CD4-positive, CD25-positive, alpha-beta regulatory T cell (primary cell): ENCODE results near the gene TRMT2B. TPM values are rescaled to one million over a fixed set of nuclear protein-coding genes. Genes with fewer than 3 reads are reported as not detected.
A peak's percentile ranks its signal among the peaks of the same experiment; 100 is the strongest.
"Not testable (repeated sequence)": the region's sequence is repeated elsewhere in the genome, so short reads cannot be mapped to it uniquely, and the experiment has no call there.

Experiments used
- ATAC-seq, 2 donors: fragments of 150-1000 bp; cut with Tn5 transposase; one replicate each; pipeline ENCODE4 v1.10.0; 2021; ENCODE audit warnings: low read depth in 2 of 2, moderate number of reproducible peaks in 2 of 2, moderate library complexity in 1 of 2
- DNase-seq, 3 donors: peaks; one replicate each; pipeline versions ENCODE4 v3.0.0 to v3.0.0-alpha.2; 2012 to 2022; ENCODE audit warnings: mixed read lengths in 1 of 3
- H3K27ac ChIP-seq: one replicate; pipeline ENCODE4 v1.7.0; 2013; ENCODE audit warnings: mild to moderate bottlenecking, low read length; ENCODE audit not compliant: insufficient read depth, poor library complexity, severe bottlenecking
- H3K27me3 ChIP-seq: one replicate; pipeline ENCODE4 v1.7.0; 2013; ENCODE audit warnings: low read length; ENCODE audit not compliant: control insufficient read depth, insufficient read depth
- H3K36me3 ChIP-seq: one replicate; pipeline ENCODE4 v1.7.0; 2013; ENCODE audit warnings: mild to moderate bottlenecking, low read length, moderate library complexity; ENCODE audit not compliant: control insufficient read depth, insufficient read depth
- H3K4me1 ChIP-seq: 2 replicates; pipeline ENCODE4 v1.7.0; 2013; ENCODE audit warnings: mild to moderate bottlenecking, low read length; ENCODE audit not compliant: insufficient read depth, control insufficient read depth, poor library complexity, severe bottlenecking
- H3K4me3 ChIP-seq: one replicate; pipeline ENCODE4 v1.7.0; 2013; ENCODE audit warnings: low read depth, mild to moderate bottlenecking, low read length, moderate library complexity
- H3K9me3 ChIP-seq, 2 experiments: 1 replicate in 1 of 2; 2 replicates in 1 of 2; pipeline ENCODE4 v1.7.0; 2013; ENCODE audit warnings: low read length in 2 of 2, mild to moderate bottlenecking in 1 of 2, moderate library complexity in 1 of 2; ENCODE audit not compliant: control insufficient read depth in 2 of 2
- H3K27ac Mint-ChIP-seq, 3 donors: one replicate each; pipeline ENCODE4 v1.8.0; 2020 to 2022; ENCODE audit warnings: mild to moderate bottlenecking in 3 of 3, mixed read lengths in 3 of 3, moderate library complexity in 2 of 3
- H3K27me3 Mint-ChIP-seq: one replicate; pipeline ENCODE4 v1.8.0; 2022; ENCODE audit warnings: mild to moderate bottlenecking, mixed read lengths
- H3K36me3 Mint-ChIP-seq: one replicate; pipeline ENCODE4 v1.8.0; 2020; ENCODE audit warnings: mixed read lengths
- H3K4me1 Mint-ChIP-seq, 4 donors: one replicate each; pipeline ENCODE4 v1.8.0; 2020 to 2022; ENCODE audit warnings: mixed read lengths in 4 of 4, mild to moderate bottlenecking in 1 of 4
- H3K4me3 Mint-ChIP-seq, 4 donors: one replicate each; pipeline ENCODE4 v1.8.0; 2020 to 2022; ENCODE audit warnings: mild to moderate bottlenecking in 4 of 4, mixed read lengths in 4 of 4, moderate library complexity in 3 of 4
- H3K9me3 Mint-ChIP-seq, 7 donors: one replicate each; pipeline ENCODE4 v1.8.0; 2020 to 2022; ENCODE audit warnings: mixed read lengths in 7 of 7, mild to moderate bottlenecking in 3 of 7, moderate library complexity in 2 of 7
- polyA plus RNA-seq, 4 donors: library from polyadenylated mRNA; unstranded; fragments of 300-500 nt; fragmentation: Illumina TruSeq; gene quantifications; one replicate each; pipeline ENCODE4 v1.2.3, GENCODE V29; 2021
- total RNA-seq: library from RNA; stranded (reverse); gene quantifications from one replicate; pipeline ENCODE4 v1.2.3, GENCODE V29; 2022

The TRMT2B gene
- total and polyA plus RNA-seq, 5 donors from 2014 or later = 37.2 to 52.3 (median 37.5) TPM

DNA sequence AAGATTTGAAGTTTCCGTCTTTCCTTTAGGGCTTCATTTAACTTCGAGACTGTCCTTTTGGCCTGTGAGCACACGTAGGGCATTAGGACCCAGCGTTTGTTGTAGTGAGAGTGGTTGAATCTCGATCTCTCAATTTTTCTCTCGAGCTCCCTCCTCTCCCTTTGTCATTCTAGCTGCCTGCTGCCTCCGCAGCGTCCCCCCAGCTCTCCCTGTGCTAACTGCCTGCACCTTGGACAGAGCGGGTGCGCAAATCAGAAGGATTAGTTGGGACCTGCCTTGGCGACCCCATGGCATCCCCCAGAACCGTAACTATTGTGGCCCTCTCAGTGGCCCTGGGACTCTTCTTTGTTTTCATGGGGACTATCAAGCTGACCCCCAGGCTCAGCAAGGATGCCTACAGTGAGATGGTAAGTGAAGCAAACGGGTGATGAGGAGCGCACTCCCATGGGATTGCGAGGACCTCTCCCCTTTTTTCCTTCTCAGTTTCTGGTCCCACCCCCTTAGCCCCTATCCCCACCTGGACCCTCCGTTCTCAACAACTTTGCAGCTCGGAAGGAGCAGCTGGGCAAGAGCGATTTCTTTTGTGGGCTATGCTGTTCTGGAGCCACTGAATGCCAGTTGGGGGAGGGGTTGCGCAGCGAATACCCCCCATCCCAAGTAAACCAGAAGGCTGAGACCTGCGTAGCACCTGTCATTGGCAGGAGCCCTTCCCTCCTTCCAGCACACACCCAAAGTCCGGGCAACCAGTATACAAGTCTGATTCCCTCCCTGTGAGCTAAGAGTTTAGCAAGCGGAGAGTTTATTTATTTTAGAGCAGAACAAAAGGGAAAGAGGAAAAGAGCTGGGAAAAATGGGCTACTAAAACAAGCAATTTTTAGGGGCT, 27.0 kb upstream of the TRMT2B start, which contains the start of gene TMEM35A:
Gene TMEM35A (plus strand): TSS at position 164 of the 883 bp plus-strand sequence. CDS start 124 bp downstream, at position 288.
- H3K27me3 Mint-ChIP-seq = peaks cover 14% of the 10 kb centered on the region
- no peak for ATAC-seq
- no peak for DNase-seq
- peaks cover 0 to 3% (median 0%) of the 10 kb centered on the region in 7 donors for H3K9me3 Mint-ChIP-seq
- H3K27me3 ChIP-seq = no peaks in the 10 kb centered on the region
- H3K4me3 Mint-ChIP-seq = no peak within 1 kb of the TSS
- H3K4me1 ChIP-seq = no peaks in the 10 kb centered on the region
- H3K4me1 Mint-ChIP-seq = peaks cover 0 to 3% (median 0%) of the 10 kb centered on the region in 4 donors
- no peaks in the 10 kb centered on the region for H3K36me3 ChIP-seq
- H3K36me3 Mint-ChIP-seq = no peaks in the 10 kb centered on the region
- H3K27ac Mint-ChIP-seq = no peak within 1 kb of the TSS
- no peaks in the 10 kb centered on the region for H3K9me3 ChIP-seq
- H3K4me3 ChIP-seq = no peak within 1 kb of the TSS
- H3K27ac ChIP-seq = no peak within 1 kb of the TSS

DNA sequence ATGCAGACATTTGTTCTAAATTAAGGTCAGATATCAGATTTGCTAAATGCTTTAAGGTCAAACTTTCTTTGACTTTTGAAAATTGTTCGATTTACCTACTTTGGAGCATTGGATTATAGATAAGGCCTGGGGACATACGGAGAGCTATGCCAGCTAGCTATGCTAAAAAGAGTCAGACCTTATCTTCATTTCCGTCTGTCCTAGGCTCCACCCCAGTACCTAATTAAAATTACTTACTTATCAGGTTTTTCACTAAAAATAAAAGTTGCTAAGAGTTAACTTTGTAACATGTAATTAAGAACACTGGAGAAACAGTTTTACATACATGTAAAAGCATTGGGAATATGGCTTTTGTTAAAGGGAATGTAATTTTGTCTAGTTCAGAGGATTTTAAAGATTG, 19.7 kb upstream of the TRMT2B start:
- no peaks in the 10 kb centered on the region for H3K9me3 ChIP-seq
- H3K27me3 ChIP-seq = no peaks in the 10 kb centered on the region
- no peak overlapping the region for H3K4me3 ChIP-seq
- DNase-seq (no peak), ATAC-seq (no peak)
- Mint-ChIP-seq H3K4me1 (no peaks in the 10 kb centered on the region), H3K27ac (no peak overlapping the region), H3K36me3 (no peaks in the 10 kb centered on the region), H3K4me3 (no peak overlapping the region), H3K27me3 (no peaks in the 10 kb centered on the region), H3K9me3 (no peaks in the 10 kb centered on the region)
- no peaks in the 10 kb centered on the region for H3K4me1 ChIP-seq
- H3K27ac ChIP-seq = no peak overlapping the region
- H3K36me3 ChIP-seq = no peaks in the 10 kb centered on the region

DNA sequence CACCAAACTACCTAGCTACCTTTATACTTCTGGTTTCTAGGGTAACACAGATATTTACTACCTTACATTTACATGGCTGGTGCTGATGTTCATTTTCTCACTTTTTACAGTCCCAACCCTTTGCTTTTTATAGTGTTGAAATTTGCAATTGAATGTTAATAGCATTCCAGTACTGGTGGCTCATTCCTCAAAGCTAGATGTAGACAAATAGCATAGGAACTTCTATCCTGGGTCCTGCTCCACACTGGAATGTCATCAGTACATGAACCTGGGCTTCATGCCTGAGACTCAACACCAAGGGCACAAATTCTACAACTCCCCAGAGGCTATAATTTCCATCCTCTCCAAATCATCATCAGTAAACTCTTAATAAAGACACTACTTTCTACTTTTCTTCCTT, 10.3 kb upstream of the TRMT2B start:
- Mint-ChIP-seq H3K9me3 (peaks cover 0 to 2% (median 0%) of the 10 kb centered on the region in 7 donors), H3K36me3 (no peaks in the 10 kb centered on the region), H3K4me3 (no peak overlapping the region), H3K27ac (no peak overlapping the region), H3K27me3 (peaks cover 5% of the 10 kb centered on the region), H3K4me1 (peaks cover 0 to 2% (median 0%) of the 10 kb centered on the region in 4 donors)
- DNase-seq (no peak), ATAC-seq (no peak)
- H3K27me3 ChIP-seq = no peaks in the 10 kb centered on the region
- H3K4me1 ChIP-seq = no peaks in the 10 kb centered on the region
- no peaks in the 10 kb centered on the region for H3K36me3 ChIP-seq
- H3K27ac ChIP-seq = no peak overlapping the region
- no peaks in the 10 kb centered on the region for H3K9me3 ChIP-seq
- no peak overlapping the region for H3K4me3 ChIP-seq

DNA sequence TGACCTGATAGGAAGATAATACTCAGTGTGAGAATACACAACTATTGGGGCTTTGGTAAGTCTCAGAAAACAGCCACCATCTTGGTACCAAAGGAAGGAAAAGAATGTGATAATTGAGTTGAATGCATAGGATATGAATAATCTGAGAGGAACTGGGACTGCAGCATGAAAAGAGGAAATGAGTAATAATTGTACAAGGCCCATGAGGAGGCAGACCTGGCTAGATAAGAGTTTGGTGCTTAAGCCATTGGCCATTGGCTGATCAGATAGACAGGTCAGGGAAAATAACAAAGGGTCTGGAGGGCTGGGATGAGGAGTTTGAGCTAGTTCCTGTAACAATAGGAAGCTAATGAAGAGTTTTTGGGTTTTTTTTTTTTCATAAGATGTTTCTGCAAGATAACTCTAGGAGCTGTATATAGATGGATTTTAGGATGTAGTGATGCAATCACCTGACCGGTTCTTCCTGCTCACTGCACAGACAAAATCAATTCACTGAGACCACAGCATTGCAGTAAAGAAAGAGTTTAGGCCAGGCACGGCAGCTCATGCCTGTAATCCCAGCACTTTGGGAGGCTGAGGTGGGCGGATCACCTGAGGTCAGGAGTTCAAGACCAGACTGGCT, 5.3 kb upstream of the TRMT2B start:
- Mint-ChIP-seq H3K4me1 (peaks cover 0 to 2% (median 2%) of the 10 kb centered on the region in 4 donors), H3K9me3 (peaks cover 0 to under 1% (median 0%) of the 10 kb centered on the region in 7 donors), H3K36me3 (no peaks in the 10 kb centered on the region), H3K27me3 (no peaks in the 10 kb centered on the region), H3K4me3 (no peak overlapping the region), H3K27ac (no peak overlapping the region)
- DNase-seq (peak in 1 of 3 donors; percentile 7), ATAC-seq (no peak)
- H3K4me3 ChIP-seq = no peak overlapping the region
- H3K36me3 ChIP-seq = no peaks in the 10 kb centered on the region
- no peak overlapping the region for H3K27ac ChIP-seq
- no peaks in the 10 kb centered on the region for H3K27me3 ChIP-seq
- H3K4me1 ChIP-seq = no peaks in the 10 kb centered on the region
- H3K9me3 ChIP-seq = no peaks in the 10 kb centered on the region

- not testable (repeated sequence) for H3K4me1 ChIP-seq, H3K4me1 Mint-ChIP-seq, H3K9me3 ChIP-seq, DNase-seq, H3K27me3 Mint-ChIP-seq, H3K27ac ChIP-seq, ATAC-seq, H3K4me3 Mint-ChIP-seq, H3K27me3 ChIP-seq, H3K36me3 Mint-ChIP-seq, H3K27ac Mint-ChIP-seq, H3K36me3 ChIP-seq, H3K9me3 Mint-ChIP-seq, H3K4me3 ChIP-seq
These were observed 4.6 kb upstream of the TRMT2B start for GRCh38 chrX:101056551-101056950.

- no peak for DNase-seq
- H3K27ac ChIP-seq = peak overlapping the region; percentile 90
- H3K4me3 Mint-ChIP-seq = peak overlapping the region; percentile 90 to 97 (median 92)
These were observed 760 bp downstream of the TRMT2B start for GRCh38 chrX:101051153-101051548.

DNA sequence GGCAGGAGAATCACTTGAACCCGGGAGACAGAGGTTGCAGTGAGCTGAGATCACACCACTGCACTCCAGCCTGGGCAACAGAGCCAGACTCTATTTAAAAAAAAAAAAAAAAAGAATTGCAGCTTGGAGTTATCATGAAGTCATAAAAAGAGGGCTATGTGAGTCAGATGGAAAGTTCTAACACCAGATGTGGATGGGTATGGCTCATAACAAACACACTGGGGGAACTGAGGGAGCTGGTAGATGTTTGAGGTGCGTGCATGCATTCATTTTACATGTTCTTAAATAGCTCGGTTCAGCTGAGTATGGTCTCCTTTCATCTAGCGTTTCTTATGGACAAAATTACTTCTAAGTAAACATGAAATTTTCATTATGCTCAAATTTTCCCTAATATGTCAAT, 11.7 kb downstream of the TRMT2B start:
- Histone ChIP-seq H3K36me3 (peaks cover 38% of the 10 kb centered on the region), H3K4me1 (no peaks in the 10 kb centered on the region), H3K4me3 (no peak overlapping the region), H3K27ac (no peak overlapping the region), H3K27me3 (no peaks in the 10 kb centered on the region), H3K9me3 (no peaks in the 10 kb centered on the region)
- peaks cover 0 to 6% (median 4%) of the 10 kb centered on the region in 4 donors for H3K4me1 Mint-ChIP-seq
- H3K27ac Mint-ChIP-seq = no peak overlapping the region
- H3K36me3 Mint-ChIP-seq = peaks cover 8% of the 10 kb centered on the region
- ATAC-seq = no peak
- H3K27me3 Mint-ChIP-seq = no peaks in the 10 kb centered on the region
- H3K4me3 Mint-ChIP-seq = no peak overlapping the region
- DNase-seq = no peak
- H3K9me3 Mint-ChIP-seq = no peaks in the 10 kb centered on the region

More at GRCh38 chrX:101051153-101051548, 760 bp downstream of the TRMT2B start:
- Mint-ChIP-seq H3K9me3 (peaks cover 0 to 1% (median 0%) of the 10 kb centered on the region in 7 donors), H3K4me1 (peaks cover 0 to 44% (median 19%) of the 10 kb centered on the region in 4 donors), H3K27me3 (no peaks in the 10 kb centered on the region), H3K27ac (peak overlapping the region; percentile 95 to 99 (median 97)), H3K36me3 (peaks cover 3% of the 10 kb centered on the region)
- H3K27me3 ChIP-seq = no peaks in the 10 kb centered on the region
- H3K36me3 ChIP-seq = no peaks in the 10 kb centered on the region
- ATAC-seq = no peak
- peak overlapping the region; percentile 89 for H3K4me3 ChIP-seq
- peaks cover 19% of the 10 kb centered on the region for H3K4me1 ChIP-seq
- H3K9me3 ChIP-seq = no peaks in the 10 kb centered on the region
